Measurements from ENCODE around the gene HOXD4. TPM values are rescaled to one million over a fixed set of nuclear protein-coding genes. Genes with fewer than 3 reads are reported as not detected.
A peak's percentile ranks its signal among the peaks of the same experiment; 100 is the strongest.

The HOXD4 gene
- total RNA-seq, 4 donors from 2014 or later: 0.69 to 3.6 (median 1.3) TPM; not detected in 1

DNA sequence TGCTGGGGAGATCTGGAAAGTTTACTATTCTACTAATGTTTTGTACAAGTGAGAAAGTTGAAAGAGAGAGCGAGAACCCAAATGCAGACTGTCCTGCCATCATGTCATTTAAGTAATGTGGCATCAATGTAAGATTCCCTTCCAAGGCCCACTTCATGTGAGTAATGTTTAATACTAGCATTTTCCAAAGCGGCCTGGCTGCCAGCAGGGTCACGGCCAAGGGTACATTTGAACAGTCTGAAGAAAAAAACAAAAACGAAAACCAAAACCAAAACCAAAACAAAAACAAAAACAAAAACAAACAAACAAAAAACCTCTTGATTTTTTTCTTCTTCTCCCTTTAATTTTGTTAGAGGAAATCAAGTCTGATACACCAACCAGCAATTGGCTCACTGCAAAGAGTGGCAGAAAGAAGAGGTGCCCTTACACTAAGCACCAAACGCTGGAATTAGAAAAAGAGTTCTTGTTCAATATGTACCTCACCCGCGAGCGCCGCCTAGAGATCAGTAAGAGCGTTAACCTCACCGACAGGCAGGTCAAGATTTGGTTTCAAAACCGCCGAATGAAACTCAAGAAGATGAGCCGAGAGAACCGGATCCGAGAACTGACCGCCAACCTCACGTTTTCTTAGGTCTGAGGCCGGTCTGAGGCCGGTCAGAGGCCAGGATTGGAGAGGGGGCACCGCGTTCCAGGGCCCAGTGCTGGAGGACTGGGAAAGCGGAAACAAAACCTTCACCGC is 32.6 kb upstream of the HOXD4 start:
- H3K4me1 ChIP-seq: peaks cover 0 to 33% (median 14%) of the 10 kb centered on the region in 3 donors
- no peak for ATAC-seq
- no peak overlapping the region for H3K27ac ChIP-seq
- TF ChIP-seq POLR2A (IDR thresholded peaks at IDR 0.05) (no peak), POLR2AphosphoS5 (IDR thresholded peaks at IDR 0.05) (no peak), EP300 (IDR thresholded peaks at IDR 0.05) (no peak)
- TF ChIP-seq, protein P1, sequence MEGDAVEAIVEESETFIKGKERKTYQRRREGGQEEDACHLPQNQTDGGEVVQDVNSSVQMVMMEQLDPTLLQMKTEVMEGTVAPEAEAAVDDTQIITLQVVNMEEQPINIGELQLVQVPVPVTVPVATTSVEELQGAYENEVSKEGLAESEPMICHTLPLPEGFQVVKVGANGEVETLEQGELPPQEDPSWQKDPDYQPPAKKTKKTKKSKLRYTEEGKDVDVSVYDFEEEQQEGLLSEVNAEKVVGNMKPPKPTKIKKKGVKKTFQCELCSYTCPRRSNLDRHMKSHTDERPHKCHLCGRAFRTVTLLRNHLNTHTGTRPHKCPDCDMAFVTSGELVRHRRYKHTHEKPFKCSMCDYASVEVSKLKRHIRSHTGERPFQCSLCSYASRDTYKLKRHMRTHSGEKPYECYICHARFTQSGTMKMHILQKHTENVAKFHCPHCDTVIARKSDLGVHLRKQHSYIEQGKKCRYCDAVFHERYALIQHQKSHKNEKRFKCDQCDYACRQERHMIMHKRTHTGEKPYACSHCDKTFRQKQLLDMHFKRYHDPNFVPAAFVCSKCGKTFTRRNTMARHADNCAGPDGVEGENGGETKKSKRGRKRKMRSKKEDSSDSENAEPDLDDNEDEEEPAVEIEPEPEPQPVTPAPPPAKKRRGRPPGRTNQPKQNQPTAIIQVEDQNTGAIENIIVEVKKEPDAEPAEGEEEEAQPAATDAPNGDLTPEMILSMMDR (IDR thresholded peaks at IDR 0.05): no peak
- peaks cover 100% of the 10 kb centered on the region for H3K27me3 ChIP-seq
- H3K4me3 ChIP-seq: no peak overlapping the region
- H3K9me3 ChIP-seq: no peaks in the 10 kb centered on the region
- H3K36me3 ChIP-seq: no peaks in the 10 kb centered on the region
- WGBS, 2 donors (ENCODE audit: low coverage in 1 of 2): 9 to 10% methylated on average over 14 to 24 of the region's 24 CpGs

DNA sequence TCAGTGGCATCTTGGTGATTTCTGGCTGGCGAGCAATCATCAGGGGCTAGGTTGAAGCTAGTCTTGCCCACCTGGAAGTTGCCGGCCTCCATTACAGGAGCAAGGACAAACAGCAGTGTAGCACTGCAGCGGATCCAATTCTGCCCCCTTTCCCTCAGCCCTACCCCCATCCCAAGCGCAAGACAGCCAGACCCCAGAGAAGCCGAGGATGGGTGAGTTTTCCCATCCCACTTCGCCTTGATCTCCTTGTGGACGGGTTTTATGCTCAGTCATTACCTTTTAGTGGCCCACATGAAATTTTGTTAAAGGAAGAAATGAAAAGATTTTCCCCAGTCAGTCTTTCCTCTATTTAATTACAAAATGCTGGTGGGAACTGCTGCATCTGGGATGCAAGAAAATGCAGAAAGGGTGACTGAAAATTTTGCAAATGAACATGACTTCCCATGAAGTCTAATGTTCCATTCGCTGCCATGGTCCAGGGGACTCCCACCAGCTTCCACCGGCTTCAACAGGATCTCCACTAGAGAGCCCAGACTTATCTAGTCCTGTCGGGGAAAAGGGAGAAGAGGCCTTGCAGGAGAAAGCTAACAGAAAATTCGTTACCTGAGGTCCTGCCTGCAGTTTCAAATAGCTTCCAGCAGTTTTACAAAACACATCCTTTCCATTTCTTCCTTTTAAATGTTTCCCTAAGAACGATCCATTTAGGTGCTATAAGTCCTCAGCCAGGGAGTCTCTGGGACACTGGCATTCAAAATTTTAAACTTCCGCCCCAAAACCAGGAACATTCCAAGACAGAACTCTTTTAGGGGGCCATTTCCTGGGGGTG is 30.8 kb upstream of the HOXD4 start:
- Histone ChIP-seq H3K36me3 (no peaks in the 10 kb centered on the region), H3K27ac (no peak overlapping the region), H3K4me1 (peaks cover 0 to 36% (median 14%) of the 10 kb centered on the region in 3 donors), H3K4me3 (no peak overlapping the region), H3K9me3 (no peaks in the 10 kb centered on the region), H3K27me3 (peaks cover 100% of the 10 kb centered on the region)
- WGBS, 2 donors (ENCODE audit: low coverage in 1 of 2): 11 to 12% methylated on average over 6 to 9 of the region's 13 CpGs
- no peak for ATAC-seq
- TF ChIP-seq, protein P1 (IDR thresholded peaks at IDR 0.05): no peak
- TF ChIP-seq POLR2AphosphoS5 (IDR thresholded peaks at IDR 0.05): no peak

DNA sequence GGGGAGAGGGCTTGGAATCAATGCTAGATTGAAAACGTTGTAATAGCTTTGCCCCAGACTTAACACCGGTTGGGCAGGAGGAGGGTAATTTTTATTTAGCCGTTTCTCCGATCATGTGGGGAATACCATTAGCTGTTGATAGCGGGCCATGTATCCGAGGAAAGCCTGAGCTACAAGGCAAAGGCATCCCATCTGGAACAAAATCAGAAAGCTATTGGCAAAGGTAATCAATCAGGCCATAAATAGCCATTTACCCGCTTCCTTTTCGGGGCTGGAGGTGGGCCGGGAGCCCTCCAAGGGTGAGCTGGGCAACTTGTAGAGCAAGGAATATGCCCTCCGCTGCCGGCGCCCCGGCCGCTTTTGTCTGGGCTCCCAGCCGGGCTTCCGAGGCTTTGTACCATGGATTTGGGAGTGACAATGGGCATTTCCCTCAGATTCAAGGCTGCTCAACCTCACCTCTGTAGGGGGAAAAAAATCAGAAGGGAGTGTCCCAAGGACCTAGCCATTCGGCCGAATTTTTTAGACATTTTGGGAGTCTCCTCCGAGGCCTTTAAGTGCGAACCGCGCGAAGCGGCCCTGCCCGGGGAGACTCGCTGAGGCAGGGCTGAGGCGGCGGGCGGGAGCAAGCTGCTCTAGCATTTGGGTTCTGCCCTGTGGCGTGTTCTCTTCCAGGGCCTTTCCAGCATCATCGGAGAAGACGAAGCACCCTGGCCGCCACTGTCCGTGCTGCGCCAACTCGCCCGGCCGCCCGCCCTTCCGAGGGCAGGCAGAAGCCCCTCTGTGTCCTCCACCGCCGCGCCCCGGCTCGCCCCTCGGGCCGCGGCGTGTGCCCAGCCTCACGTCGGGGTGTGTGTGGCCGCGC is 29.9 kb upstream of the HOXD4 start:
- Histone ChIP-seq H3K4me1 (peaks cover 0 to 30% (median 14%) of the 10 kb centered on the region in 3 donors), H3K36me3 (no peaks in the 10 kb centered on the region), H3K27me3 (peaks cover 100% of the 10 kb centered on the region), H3K9me3 (no peaks in the 10 kb centered on the region), H3K4me3 (peak overlapping the region in 1 of 2 donors; percentile 54), H3K27ac (no peak overlapping the region)
- TF ChIP-seq POLR2A (IDR thresholded peaks at IDR 0.05) (no peak), POLR2AphosphoS5 (IDR thresholded peaks at IDR 0.05) (no peak)
- no peak for ATAC-seq
- 4 to 5% methylated on average over 5 to 9 of the region's 53 CpGs for WGBS, 2 donors (ENCODE audit: low coverage in 1 of 2)

DNA sequence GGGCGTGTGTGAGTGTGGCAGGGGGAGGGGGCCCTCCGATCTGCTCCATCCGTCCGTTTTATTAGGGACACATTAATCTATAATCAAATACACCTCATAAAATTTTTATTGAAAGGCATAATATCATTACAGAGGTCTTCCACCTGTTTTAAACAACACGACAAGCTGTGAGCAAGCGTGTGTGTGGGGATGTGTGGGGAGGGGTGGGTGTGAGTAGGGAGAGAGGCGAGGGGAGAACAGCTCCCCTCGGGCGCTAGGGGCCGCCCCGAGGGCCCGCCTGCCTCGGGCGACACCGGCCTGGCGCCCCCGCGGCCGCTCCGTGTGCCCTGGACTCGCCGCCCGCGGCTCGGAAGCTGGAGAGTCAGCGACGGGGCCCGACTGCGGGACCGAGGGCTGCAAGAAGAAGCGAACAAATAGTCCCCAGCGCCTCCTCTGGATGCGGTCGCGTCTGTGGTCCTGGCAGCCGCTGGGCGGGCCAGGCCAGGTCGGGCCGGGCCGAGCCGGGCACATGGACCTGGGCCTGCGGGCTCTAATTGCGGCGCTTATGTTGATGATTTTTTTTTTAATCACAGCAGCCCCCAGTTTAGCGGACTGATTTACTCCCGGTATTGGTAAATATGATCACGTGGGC is 29.2 kb upstream of the HOXD4 start:
- Histone ChIP-seq H3K27me3 (peaks cover 100% of the 10 kb centered on the region), H3K4me1 (peaks cover 0 to 33% (median 14%) of the 10 kb centered on the region in 3 donors), H3K9me3 (no peaks in the 10 kb centered on the region), H3K4me3 (peak overlapping the region; percentile 19 to 54), H3K27ac (peak overlapping the region in 2 of 4 donors; percentile 1 to 58), H3K36me3 (no peaks in the 10 kb centered on the region)
- no peak for ATAC-seq
- 6% methylated on average over 7 of the region's 47 CpGs; no CpG with 5 or more reads in 1 of the 2 donors for WGBS, 2 donors (ENCODE audit: low coverage in 1 of 2)
- no peak for TF ChIP-seq POLR2A (IDR thresholded peaks at IDR 0.05)
- TF ChIP-seq, protein P1 (IDR thresholded peaks at IDR 0.05): no peak
- no peak for TF ChIP-seq EP300 (IDR thresholded peaks at IDR 0.05)
- no peak for TF ChIP-seq POLR2AphosphoS5 (IDR thresholded peaks at IDR 0.05)

Data from gastroesophageal sphincter (tissue), 4 donors.